ENCODE measurements around the gene CST6.

Gene CST6, protein sequence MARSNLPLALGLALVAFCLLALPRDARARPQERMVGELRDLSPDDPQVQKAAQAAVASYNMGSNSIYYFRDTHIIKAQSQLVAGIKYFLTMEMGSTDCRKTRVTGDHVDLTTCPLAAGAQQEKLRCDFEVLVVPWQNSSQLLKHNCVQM

DNA sequence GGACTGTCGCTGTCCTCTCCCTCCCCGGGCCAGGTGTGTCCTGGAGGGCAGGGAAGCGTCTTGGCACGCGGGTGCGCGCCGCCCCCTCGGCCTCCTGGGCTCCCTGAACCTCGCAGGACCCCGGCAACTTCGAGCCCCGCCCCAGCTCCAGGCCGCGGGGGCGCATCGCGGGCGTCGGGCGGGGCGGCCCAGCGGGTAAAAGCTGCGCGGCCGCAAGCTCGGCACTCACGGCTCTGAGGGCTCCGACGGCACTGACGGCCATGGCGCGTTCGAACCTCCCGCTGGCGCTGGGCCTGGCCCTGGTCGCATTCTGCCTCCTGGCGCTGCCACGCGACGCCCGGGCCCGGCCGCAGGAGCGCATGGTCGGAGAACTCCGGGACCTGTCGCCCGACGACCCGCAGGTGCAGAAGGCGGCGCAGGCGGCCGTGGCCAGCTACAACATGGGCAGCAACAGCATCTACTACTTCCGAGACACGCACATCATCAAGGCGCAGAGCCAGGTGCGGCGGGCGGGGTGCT, at the start of gene CST6:
TSS of gene CST6 (plus strand) at position 224 of the 519 bp plus-strand sequence. CDS start at position 261, 37 bp downstream.
- no peaks in the 10 kb centered on the region for H3K27me3 ChIP-seq (ENCODE audit: insufficient read depth, low read length)
- no peaks in the 10 kb centered on the region for H4K20me1 ChIP-seq (ENCODE audit: insufficient read depth, low read length)
- TF ChIP-seq, protein P1, sequence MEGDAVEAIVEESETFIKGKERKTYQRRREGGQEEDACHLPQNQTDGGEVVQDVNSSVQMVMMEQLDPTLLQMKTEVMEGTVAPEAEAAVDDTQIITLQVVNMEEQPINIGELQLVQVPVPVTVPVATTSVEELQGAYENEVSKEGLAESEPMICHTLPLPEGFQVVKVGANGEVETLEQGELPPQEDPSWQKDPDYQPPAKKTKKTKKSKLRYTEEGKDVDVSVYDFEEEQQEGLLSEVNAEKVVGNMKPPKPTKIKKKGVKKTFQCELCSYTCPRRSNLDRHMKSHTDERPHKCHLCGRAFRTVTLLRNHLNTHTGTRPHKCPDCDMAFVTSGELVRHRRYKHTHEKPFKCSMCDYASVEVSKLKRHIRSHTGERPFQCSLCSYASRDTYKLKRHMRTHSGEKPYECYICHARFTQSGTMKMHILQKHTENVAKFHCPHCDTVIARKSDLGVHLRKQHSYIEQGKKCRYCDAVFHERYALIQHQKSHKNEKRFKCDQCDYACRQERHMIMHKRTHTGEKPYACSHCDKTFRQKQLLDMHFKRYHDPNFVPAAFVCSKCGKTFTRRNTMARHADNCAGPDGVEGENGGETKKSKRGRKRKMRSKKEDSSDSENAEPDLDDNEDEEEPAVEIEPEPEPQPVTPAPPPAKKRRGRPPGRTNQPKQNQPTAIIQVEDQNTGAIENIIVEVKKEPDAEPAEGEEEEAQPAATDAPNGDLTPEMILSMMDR (IDR thresholded peaks at IDR 0.05; ENCODE audit: low read length): no peak
- TF ChIP-seq EZH2 (IDR thresholded peaks at IDR 0.05; ENCODE audit: borderline replicate concordance, low read length): no peak
- H3K9me2 ChIP-seq (ENCODE audit: low read depth, low read length): no peaks in the 10 kb centered on the region
- H3K79me2 ChIP-seq (ENCODE audit: insufficient read depth, low read length): no peaks in the 10 kb centered on the region
- no peaks in the 10 kb centered on the region for H3F3A ChIP-seq (ENCODE audit: insufficient read depth, low read length)
- H3K4me2 ChIP-seq (ENCODE audit: low read length): no peak within 1 kb of the TSS
- no peak within 1 kb of the TSS for H2AFZ ChIP-seq (ENCODE audit: low read length)
- H3K27ac ChIP-seq (ENCODE audit: low read depth, low read length, poor library complexity, severe bottlenecking): no peak within 1 kb of the TSS
- no peaks in the 10 kb centered on the region for H3K4me1 ChIP-seq (ENCODE audit: insufficient read depth, low read length, severe bottlenecking)
- H3K9ac ChIP-seq (ENCODE audit: low read length): no peak within 1 kb of the TSS
- H3K9me3 ChIP-seq (ENCODE audit: low read length): no peaks in the 10 kb centered on the region
- no peak within 1 kb of the TSS for H3K4me3 ChIP-seq (ENCODE audit: low read depth, low read length, poor library complexity, severe bottlenecking)
- no peaks in the 10 kb centered on the region for H3K36me3 ChIP-seq (ENCODE audit: insufficient read depth, low read length)

DNA sequence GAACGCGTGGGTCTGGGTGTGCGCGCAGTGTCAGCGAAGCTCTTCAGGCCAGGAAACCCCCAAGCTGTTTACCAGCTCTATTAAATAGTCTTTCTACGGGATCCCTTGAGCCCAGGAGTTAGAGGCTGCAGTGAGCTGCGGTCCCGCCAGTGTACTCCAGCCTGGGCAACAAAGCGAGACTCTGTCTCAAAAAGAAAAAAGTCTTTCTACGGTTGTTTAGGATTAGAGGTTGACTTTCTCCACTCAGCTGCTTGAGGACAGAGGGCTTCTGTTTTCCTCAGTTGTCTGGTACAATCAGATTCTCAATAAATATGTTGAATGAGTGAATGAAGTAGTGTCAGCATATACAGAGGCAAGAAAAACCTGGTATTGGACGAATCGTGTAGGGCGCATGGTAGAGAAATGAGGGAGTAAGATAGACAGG, 49.7 kb upstream of the CST6 start:
- Histone ChIP-seq H3F3A (ENCODE audit: insufficient read depth, low read length) (no peaks in the 10 kb centered on the region; the same call in 1 of the 2 replicates), H3K4me1 (ENCODE audit: insufficient read depth, low read length, severe bottlenecking) (peaks cover 25% of the 10 kb centered on the region), H3K36me3 (ENCODE audit: insufficient read depth, low read length) (peaks cover 35% of the 10 kb centered on the region), H3K4me3 (ENCODE audit: low read depth, low read length, poor library complexity, severe bottlenecking) (peak overlapping the region; percentile 100), H3K9me3 (ENCODE audit: low read length) (no peaks in the 10 kb centered on the region), H2AFZ (ENCODE audit: low read length) (no peak overlapping the region), H3K9me2 (ENCODE audit: low read depth, low read length) (no peaks in the 10 kb centered on the region), H3K27me3 (ENCODE audit: insufficient read depth, low read length) (no peaks in the 10 kb centered on the region), H3K4me2 (ENCODE audit: low read length) (peak overlapping the region; percentile 99), H3K27ac (ENCODE audit: low read depth, low read length, poor library complexity, severe bottlenecking) (no peak overlapping the region), H3K79me2 (ENCODE audit: insufficient read depth, low read length) (peaks cover 13% of the 10 kb centered on the region), H3K9ac (ENCODE audit: low read length) (peak overlapping the region; percentile 100), H4K20me1 (ENCODE audit: insufficient read depth, low read length) (no peaks in the 10 kb centered on the region)
- TF ChIP-seq, protein P1 (IDR thresholded peaks at IDR 0.05; ENCODE audit: low read length): no peak
- no peak for TF ChIP-seq EZH2 (IDR thresholded peaks at IDR 0.05; ENCODE audit: borderline replicate concordance, low read length)

DNA sequence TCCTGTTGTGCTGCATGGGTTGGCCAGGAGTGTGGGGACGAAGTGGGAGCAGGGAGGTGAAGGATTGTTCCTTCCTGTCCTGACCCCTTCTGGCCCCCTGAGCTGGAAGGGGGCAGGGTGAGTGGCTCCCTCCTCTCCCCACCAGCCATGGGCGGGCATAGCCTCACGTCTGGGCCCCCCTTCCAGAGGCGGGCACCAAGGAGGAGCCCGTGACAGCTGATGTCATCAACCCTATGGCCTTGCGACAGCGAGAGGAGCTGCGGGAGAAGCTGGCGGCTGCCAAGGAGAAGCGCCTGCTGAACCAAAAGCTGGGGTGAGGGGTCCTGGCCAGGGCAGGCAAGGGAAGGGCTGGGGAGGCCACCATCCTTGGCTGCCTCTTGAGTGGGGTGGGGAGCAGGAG, 46.9 kb upstream of the CST6 start:
- no peaks in the 10 kb centered on the region for H3K27me3 ChIP-seq (ENCODE audit: insufficient read depth, low read length)
- H3K27ac ChIP-seq (ENCODE audit: low read depth, low read length, poor library complexity, severe bottlenecking): no peak overlapping the region
- no peak overlapping the region for H2AFZ ChIP-seq (ENCODE audit: low read length)
- no peak overlapping the region for H3K4me2 ChIP-seq (ENCODE audit: low read length)
- H3K36me3 ChIP-seq (ENCODE audit: insufficient read depth, low read length): peaks cover 62% of the 10 kb centered on the region
- peaks cover 13% of the 10 kb centered on the region for H3K79me2 ChIP-seq (ENCODE audit: insufficient read depth, low read length)
- H3K9me2 ChIP-seq (ENCODE audit: low read depth, low read length): no peaks in the 10 kb centered on the region
- TF ChIP-seq, protein P1 (IDR thresholded peaks at IDR 0.05; ENCODE audit: low read length): no peak
- no peak for TF ChIP-seq EZH2 (IDR thresholded peaks at IDR 0.05; ENCODE audit: borderline replicate concordance, low read length)
- H3K4me1 ChIP-seq (ENCODE audit: insufficient read depth, low read length, severe bottlenecking): peaks cover 25% of the 10 kb centered on the region
- no peak overlapping the region for H3K9ac ChIP-seq (ENCODE audit: low read length)
- H3K4me3 ChIP-seq (ENCODE audit: low read depth, low read length, poor library complexity, severe bottlenecking): no peak overlapping the region
- H4K20me1 ChIP-seq (ENCODE audit: insufficient read depth, low read length): no peaks in the 10 kb centered on the region
- H3F3A ChIP-seq (ENCODE audit: insufficient read depth, low read length): no peaks in the 10 kb centered on the region; the same call in 1 of the 2 replicates
- no peaks in the 10 kb centered on the region for H3K9me3 ChIP-seq (ENCODE audit: low read length)

All from OCI-LY1 (cell line).